Measurements from ENCODE around the gene PRAC1. TPM values are rescaled to one million over a fixed set of nuclear protein-coding genes. Genes with fewer than 3 reads are reported as not detected.

PRAC1 gene
- total RNA-seq, 3 donors from 2014 or later (not counting 1 experiment from before 2014, with no cell fraction given), result not detected

GRCh38 chr17:48751733-48752398 lies 29.5 kb upstream of the PRAC1 start:
- H3K27ac ChIP-seq (ENCODE audit: low read length), result no peak overlapping the region
- no peak overlapping the region for H3K4me3 ChIP-seq (ENCODE audit: low read length)
- Mint-ChIP-seq H3K27ac (no peak overlapping the region), H3K4me1 (peaks cover 4 to 10% of the 10 kb centered on the region in 2 donors), H3K36me3 (no peaks in the 10 kb centered on the region), H3K4me3 (no peak overlapping the region), H3K27me3 (ENCODE audit: low read depth in 2 of 2) (peaks cover 70 to 74% of the 10 kb centered on the region in 2 donors), H3K9me3 (no peaks in the 10 kb centered on the region)
- 9% methylated on average over 13 of the region's 13 CpGs for WGBS (ENCODE audit: insufficient coverage)
- no peak for ATAC-seq
- H3K4me1 ChIP-seq (ENCODE audit: control insufficient read depth, insufficient read depth, low read length), result peaks cover 21% of the 10 kb centered on the region
- H3K36me3 ChIP-seq (ENCODE audit: control insufficient read depth, insufficient read depth, low read length), result no peaks in the 10 kb centered on the region
- peaks cover 84% of the 10 kb centered on the region for H3K27me3 ChIP-seq (ENCODE audit: control insufficient read depth, insufficient read depth, low read length)
- TF ChIP-seq CTCF (IDR thresholded peaks at IDR 0.05), result no peak
- intact Hi-C loops (cut with micrococcal nuclease), result loop anchor here (10.0 kb wide), 1 partner anchor 137 kb away; the partner anchor contains the start of genes HOXB7 and HOXB8
- no peak for DNase-seq
- no peaks in the 10 kb centered on the region for H3K9me3 ChIP-seq (ENCODE audit: control insufficient read depth, insufficient read depth, low read length)

GRCh38 chr17:48751172-48751571 lies 28.9 kb upstream of the PRAC1 start:
- Histone ChIP-seq H3K4me1 (ENCODE audit: control insufficient read depth, insufficient read depth, low read length) (peaks cover 25% of the 10 kb centered on the region), H3K27me3 (ENCODE audit: control insufficient read depth, insufficient read depth, low read length) (peaks cover 90% of the 10 kb centered on the region), H3K36me3 (ENCODE audit: control insufficient read depth, insufficient read depth, low read length) (no peaks in the 10 kb centered on the region), H3K4me3 (ENCODE audit: low read length) (no peak overlapping the region), H3K27ac (ENCODE audit: low read length) (no peak overlapping the region), H3K9me3 (ENCODE audit: control insufficient read depth, insufficient read depth, low read length) (peaks cover under 1% of the 10 kb centered on the region)
- no peak for ATAC-seq
- WGBS (ENCODE audit: insufficient coverage), result 4% methylated on average over 3 of the region's 3 CpGs
- H3K4me3 Mint-ChIP-seq, result no peak overlapping the region
- peaks cover 70 to 78% of the 10 kb centered on the region in 2 donors for H3K27me3 Mint-ChIP-seq (ENCODE audit: low read depth in 2 of 2)
- H3K27ac Mint-ChIP-seq, result no peak overlapping the region
- intact Hi-C loops (cut with micrococcal nuclease), result loop anchor here (10.0 kb wide), 1 partner anchor 136 kb away; the partner anchor contains the start of genes HOXB7 and HOXB8
- H3K36me3 Mint-ChIP-seq, result no peaks in the 10 kb centered on the region
- no peaks in the 10 kb centered on the region for H3K9me3 Mint-ChIP-seq
- no peak for TF ChIP-seq CTCF (IDR thresholded peaks at IDR 0.05)
- DNase-seq, result no peak
- peaks cover 11 to 17% of the 10 kb centered on the region in 2 donors for H3K4me1 Mint-ChIP-seq

- no peak overlapping the region for H3K27ac Mint-ChIP-seq
- intact Hi-C loops (cut with micrococcal nuclease), result loop anchor here (10.0 kb wide), 1 partner anchor 135 kb away; the partner anchor contains the start of genes HOXB7 and HOXB8
These were observed 27.6 kb upstream of the PRAC1 start for GRCh38 chr17:48749621-48750553.

More at GRCh38 chr17:48749621-48750553, 27.6 kb upstream of the PRAC1 start:
- DNase-seq, result no peak
- H3K36me3 ChIP-seq (ENCODE audit: control insufficient read depth, insufficient read depth, low read length), result no peaks in the 10 kb centered on the region
- no peaks in the 10 kb centered on the region for H3K36me3 Mint-ChIP-seq
- no peak overlapping the region for H3K4me3 Mint-ChIP-seq
- no peak overlapping the region for H3K27ac ChIP-seq (ENCODE audit: low read length)
- H3K4me3 ChIP-seq (ENCODE audit: low read length), result no peak overlapping the region
- H3K27me3 Mint-ChIP-seq (ENCODE audit: low read depth in 2 of 2), result peaks cover 75 to 78% of the 10 kb centered on the region in 2 donors
- no peak for TF ChIP-seq CTCF (IDR thresholded peaks at IDR 0.05)
- peaks cover 11 to 23% of the 10 kb centered on the region in 2 donors for H3K4me1 Mint-ChIP-seq
- no peaks in the 10 kb centered on the region for H3K9me3 Mint-ChIP-seq
- peaks cover 21% of the 10 kb centered on the region for H3K4me1 ChIP-seq (ENCODE audit: control insufficient read depth, insufficient read depth, low read length)
- ATAC-seq, result no peak
- H3K9me3 ChIP-seq (ENCODE audit: control insufficient read depth, insufficient read depth, low read length), result peaks cover 4% of the 10 kb centered on the region
- 14% methylated on average over 32 of the region's 32 CpGs for WGBS (ENCODE audit: insufficient coverage)
- H3K27me3 ChIP-seq (ENCODE audit: control insufficient read depth, insufficient read depth, low read length), result peaks cover 90% of the 10 kb centered on the region
